ACC112 (cell line): Measurements from ENCODE around the gene SGMS1.

ENCODE experiments used
- H2AFZ ChIP-seq: fragments of 200-600 bp; sonication (generic); one replicate; pipeline ENCODE4 v1.6.0; 2017; ENCODE audit warnings: antibody characterized with exemption, low read length; ENCODE audit not compliant: unreplicated experiment
- H3K27ac ChIP-seq: fragments of 200-600 bp; sonication (generic); 2 replicates; pipeline ENCODE4 v1.5.1; 2014; ENCODE audit warnings: low read depth, mild to moderate bottlenecking, antibody characterized with exemption, low read length, moderate library complexity
- H3K27me3 ChIP-seq: fragments of 200-600 bp; sonication (generic); 2 replicates; pipeline ENCODE4 v1.6.1; 2014; ENCODE audit warnings: mild to moderate bottlenecking, antibody characterized with exemption, low read length, moderate library complexity, mixed read lengths; ENCODE audit not compliant: insufficient read depth
- H3K36me3 ChIP-seq: fragments of 200-600 bp; sonication (generic); 2 replicates; pipeline ENCODE4 v1.6.1; 2016; ENCODE audit warnings: mild to moderate bottlenecking, antibody characterized with exemption, low read length, moderate library complexity, mixed read lengths; ENCODE audit not compliant: insufficient read depth
- H3K4me1 ChIP-seq: fragments of 200-600 bp; sonication (generic); one replicate; pipeline ENCODE4 v1.6.1; 2016; ENCODE audit warnings: low read length, mixed read lengths; ENCODE audit not compliant: insufficient read depth, unreplicated experiment, control insufficient read depth
- H3K4me3 ChIP-seq: fragments of 200-600 bp; sonication (generic); 2 replicates; pipeline ENCODE4 v1.5.1; 2014; ENCODE audit warnings: mild to moderate bottlenecking, low read depth, low read length
- H3K79me2 ChIP-seq: fragments of 200-600 bp; sonication (generic); one replicate; pipeline ENCODE4 v1.6.0; 2016; ENCODE audit warnings: low read length; ENCODE audit not compliant: control insufficient read depth, unreplicated experiment, insufficient read depth

The SGMS1 gene

GRCh38 chr10:50635286-50635685, 11.5 kb upstream of the SGMS1 start:
- Histone ChIP-seq H3K36me3 (no peaks in the 10 kb centered on the region), H3K27ac (peak overlapping the region; percentile 28; the same call in 1 of the 2 replicates), H2AFZ (no peak overlapping the region), H3K27me3 (no peaks in the 10 kb centered on the region), H3K79me2 (no peaks in the 10 kb centered on the region), H3K4me1 (peaks cover 15% of the 10 kb centered on the region), H3K4me3 (no peak overlapping the region)

- Histone ChIP-seq H3K36me3 (no peaks in the 10 kb centered on the region), H3K27me3 (no peaks in the 10 kb centered on the region), H3K4me3 (no peak overlapping the region), H3K79me2 (no peaks in the 10 kb centered on the region), H2AFZ (no peak overlapping the region), H3K27ac (no peak overlapping the region), H3K4me1 (peaks cover 15% of the 10 kb centered on the region)
These were observed 10.7 kb upstream of the SGMS1 start for GRCh38 chr10:50634479-50634878.

DNA sequence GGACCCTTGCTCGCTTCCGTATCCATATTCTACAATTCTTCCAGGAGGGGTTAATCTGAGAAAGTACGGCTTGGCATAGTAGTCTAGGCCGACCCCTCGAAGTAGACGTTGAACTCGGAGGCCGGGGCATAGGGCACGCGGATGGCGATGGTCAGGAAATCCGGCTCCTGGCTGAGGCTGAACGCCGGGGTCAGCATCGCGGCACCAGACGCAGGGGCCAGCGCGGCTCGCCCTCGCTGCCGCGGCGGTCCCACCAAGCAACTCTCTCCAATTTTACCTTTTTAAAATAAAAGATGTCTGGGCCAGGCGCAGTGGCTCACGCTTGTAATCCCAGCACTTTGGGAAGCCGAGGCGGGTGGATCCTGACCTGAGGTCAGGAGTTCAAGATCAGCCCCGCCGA, 7.3 kb upstream of the SGMS1 start:
- Histone ChIP-seq H3K27me3 (no peaks in the 10 kb centered on the region), H3K27ac (no peak overlapping the region), H3K79me2 (no peaks in the 10 kb centered on the region), H3K4me3 (no peak overlapping the region), H2AFZ (no peak overlapping the region), H3K4me1 (peaks cover 14% of the 10 kb centered on the region), H3K36me3 (0 out of 2 replicates have a peak, but pooled peaks cover 3% of the 10 kb centered on the region)

DNA sequence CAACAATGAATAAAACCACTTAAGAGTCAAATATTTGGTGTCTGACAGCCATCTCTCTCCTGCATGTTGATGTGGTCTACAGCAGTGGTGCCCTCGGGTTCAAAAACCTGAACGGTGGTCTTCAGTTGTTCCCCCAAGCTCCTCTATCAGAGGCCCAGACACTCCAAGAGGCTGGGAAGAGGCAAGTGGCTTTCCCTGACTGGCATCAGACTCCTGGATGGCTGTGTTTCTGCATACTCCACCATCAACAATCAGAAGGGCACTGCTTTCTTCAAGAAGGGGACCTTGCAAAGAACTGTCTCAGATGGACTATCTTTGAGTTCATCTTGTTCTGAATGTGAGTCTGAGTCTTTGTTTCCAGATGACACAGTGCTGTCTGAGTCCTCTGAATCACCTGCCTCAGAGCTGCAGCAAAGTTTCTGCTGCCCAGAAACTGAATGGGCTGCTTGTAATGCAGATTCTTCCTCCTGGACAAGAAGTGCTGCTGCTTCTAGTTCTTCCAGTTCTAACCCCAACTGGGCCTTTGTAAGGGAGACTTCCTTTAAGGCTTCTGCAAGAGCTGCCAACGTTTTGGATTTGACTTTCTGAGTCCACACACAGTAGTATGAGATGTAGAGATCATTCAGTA, 5.9 kb upstream of the SGMS1 start:
- no peak overlapping the region for H3K4me3 ChIP-seq
- no peak overlapping the region for H3K27ac ChIP-seq
- H3K79me2 ChIP-seq, result no peaks in the 10 kb centered on the region
- H3K4me1 ChIP-seq, result peaks cover under 1% of the 10 kb centered on the region
- no peaks in the 10 kb centered on the region for H3K27me3 ChIP-seq
- no peak overlapping the region for H2AFZ ChIP-seq
- H3K36me3 ChIP-seq, result 0 out of 2 replicates have a peak, but pooled peaks cover 3% of the 10 kb centered on the region

- no peak overlapping the region for H2AFZ ChIP-seq
- no peaks in the 10 kb centered on the region for H3K79me2 ChIP-seq
- no peaks in the 10 kb centered on the region for H3K4me1 ChIP-seq
- H3K27ac ChIP-seq, result no peak overlapping the region
- H3K4me3 ChIP-seq, result no peak overlapping the region
- no peaks in the 10 kb centered on the region for H3K27me3 ChIP-seq
- H3K36me3 ChIP-seq, result 0 out of 2 replicates have a peak, but pooled peaks cover 3% of the 10 kb centered on the region
These were observed 4.1 kb upstream of the SGMS1 start for GRCh38 chr10:50627896-50628295.

DNA sequence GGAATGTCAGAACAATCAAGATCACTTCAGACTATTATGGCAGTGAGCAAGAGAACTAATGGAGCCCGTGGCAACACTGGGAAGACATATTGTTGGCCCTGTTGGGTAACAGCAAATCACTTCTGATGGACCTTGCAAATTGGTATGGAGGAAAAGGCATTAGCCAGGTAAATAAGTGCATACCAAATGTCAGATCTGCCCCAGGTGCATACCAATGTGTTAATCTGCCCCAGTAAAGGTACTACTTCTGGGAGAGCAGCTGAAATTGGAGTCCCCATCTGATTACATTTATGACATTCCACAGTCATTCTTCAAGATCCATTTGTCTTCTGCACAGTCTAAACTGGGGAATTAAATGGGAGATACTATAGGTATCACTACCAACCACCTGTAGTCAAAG, 3.7 kb upstream of the SGMS1 start:
- H3K36me3 ChIP-seq, result 0 out of 2 replicates have a peak, but pooled peaks cover 3% of the 10 kb centered on the region

GRCh38 chr10:50625649-50626132, 1.9 kb upstream of the SGMS1 start:
- Histone ChIP-seq H2AFZ (peak overlapping the region; percentile 96), H3K4me1 (peaks cover 7% of the 10 kb centered on the region), H3K27ac (peak overlapping the region; percentile 93), H3K36me3 (0 out of 2 replicates have a peak, but pooled peaks cover 3% of the 10 kb centered on the region), H3K4me3 (peak overlapping the region; percentile 95), H3K27me3 (no peaks in the 10 kb centered on the region), H3K79me2 (peaks cover 9% of the 10 kb centered on the region)

More for the DNA sequence above, 3.7 kb upstream of the SGMS1 start:
- Histone ChIP-seq H2AFZ (no peak overlapping the region), H3K4me1 (no peaks in the 10 kb centered on the region), H3K27ac (no peak overlapping the region), H3K79me2 (no peaks in the 10 kb centered on the region), H3K27me3 (no peaks in the 10 kb centered on the region), H3K4me3 (no peak overlapping the region)

- no peaks in the 10 kb centered on the region for H3K27me3 ChIP-seq
These were observed 1.2 kb upstream of the SGMS1 start for GRCh38 chr10:50624866-50625501.

DNA sequence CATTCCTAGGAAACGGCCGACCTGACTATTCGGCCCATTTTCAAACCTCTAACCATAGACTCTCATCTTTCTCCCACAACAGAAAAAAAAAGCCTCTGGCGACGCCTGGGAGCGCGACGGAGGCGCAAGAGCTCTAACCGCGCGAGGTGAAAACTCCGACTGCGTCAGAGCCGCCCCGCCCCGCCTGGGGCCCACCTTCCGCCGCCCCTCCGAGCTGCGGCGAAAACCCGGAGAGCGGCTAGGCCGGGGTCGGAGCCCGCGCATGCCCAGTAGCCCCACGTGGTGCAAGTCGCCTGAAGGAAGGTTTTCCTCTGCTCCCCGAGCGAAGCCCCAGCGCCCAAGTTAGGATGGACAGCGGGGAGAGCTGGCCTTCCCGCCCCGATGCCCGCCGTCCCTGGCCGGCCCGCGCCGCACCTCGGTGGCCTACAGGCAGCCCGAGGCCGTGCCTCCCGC, 683 bp upstream of the SGMS1 start:
- Histone ChIP-seq H3K79me2 (peaks cover 14% of the 10 kb centered on the region), H3K27ac (peak overlapping the region; percentile 93), H3K4me1 (peaks cover 7% of the 10 kb centered on the region), H3K4me3 (peak overlapping the region; percentile 95), H2AFZ (peak overlapping the region; percentile 80), H3K36me3 (0 out of 2 replicates have a peak, but pooled peaks cover 3% of the 10 kb centered on the region), H3K27me3 (no peaks in the 10 kb centered on the region)

More at GRCh38 chr10:50624866-50625501, 1.2 kb upstream of the SGMS1 start:
- H3K4me1 ChIP-seq, result peaks cover 7% of the 10 kb centered on the region
- peak overlapping the region; percentile 95 for H3K4me3 ChIP-seq
- H3K27ac ChIP-seq, result peak overlapping the region; percentile 93
- 0 out of 2 replicates have a peak, but pooled peaks cover 3% of the 10 kb centered on the region for H3K36me3 ChIP-seq
- peak overlapping the region; percentile 96 for H2AFZ ChIP-seq
- H3K79me2 ChIP-seq, result peaks cover 14% of the 10 kb centered on the region

- Histone ChIP-seq H3K36me3 (0 out of 2 replicates have a peak, but pooled peaks cover 3% of the 10 kb centered on the region), H3K27me3 (no peaks in the 10 kb centered on the region), H3K79me2 (peaks cover 19% of the 10 kb centered on the region), H3K27ac (peak overlapping the region; percentile 93), H3K4me3 (peak overlapping the region; percentile 95), H2AFZ (peak overlapping the region; percentile 89), H3K4me1 (peaks cover 7% of the 10 kb centered on the region)
These were observed 772 bp downstream of the SGMS1 start for GRCh38 chr10:50622706-50623662.
